Progenitor cell of endocrine pancreas (in vitro differentiated cells): ENCODE results near the gene GABRR3. TPM values are rescaled to one million over a fixed set of nuclear protein-coding genes. Genes with fewer than 3 reads are reported as not detected.

ENCODE experiments used
- DNase-seq: peaks from one replicate; pipeline ENCODE4 v3.0.0; 2021; ENCODE audit warnings: low spot score; ENCODE audit not compliant: unreplicated experiment
- H3K27ac Mint-ChIP-seq: 2 replicates; pipeline ENCODE4 v1.8.0; 2021; ENCODE audit warnings: mild to moderate bottlenecking, moderate library complexity, mixed read lengths
- H3K27me3 Mint-ChIP-seq: 2 replicates; pipeline ENCODE4 v1.8.0; 2021; ENCODE audit warnings: mixed read lengths
- H3K36me3 Mint-ChIP-seq: 2 replicates; pipeline ENCODE4 v1.8.0; 2022; ENCODE audit warnings: mixed read lengths; ENCODE audit not compliant: insufficient read depth
- H3K4me1 Mint-ChIP-seq: 2 replicates; pipeline ENCODE4 v1.8.0; 2021; ENCODE audit warnings: low read depth, mixed read lengths
- H3K4me3 Mint-ChIP-seq: 2 replicates; pipeline ENCODE4 v1.8.0; 2021; ENCODE audit warnings: low read depth, mild to moderate bottlenecking, moderate library complexity, mixed read lengths
- H3K9me3 Mint-ChIP-seq: 2 replicates; pipeline ENCODE4 v1.8.0; 2021; ENCODE audit warnings: low read depth, mixed read lengths
- CTCF ChIP-seq: fragments of 200-600 bp; sonication (generic); IDR thresholded peaks from one replicate; pipeline ENCODE4 v1.5.0; 2021; ENCODE audit warnings: antibody characterized with exemption, mild to moderate bottlenecking; ENCODE audit not compliant: unreplicated experiment
- total RNA-seq: library from RNA; stranded (reverse); gene quantifications from 2 replicates; pipeline ENCODE4 v1.2.1, GENCODE V29; 2021

Gene GABRR3
- total RNA-seq, 1 donor from 2014 or later = not detected

GRCh38 chr3:97983933-97984491 lies 51.1 kb downstream of the GABRR3 start:
- Mint-ChIP-seq H3K4me3 (no peak overlapping the region), H3K27ac (no peak overlapping the region), H3K27me3 (no peaks in the 10 kb centered on the region), H3K9me3 (no peaks in the 10 kb centered on the region), H3K4me1 (no peaks in the 10 kb centered on the region), H3K36me3 (no peaks in the 10 kb centered on the region)
- DNase-seq = no peak
- no peak for TF ChIP-seq CTCF

GRCh38 chr3:97981886-97982285 lies 53.2 kb downstream of the GABRR3 start:
- H3K4me3 Mint-ChIP-seq = no peak overlapping the region
- H3K27me3 Mint-ChIP-seq = peaks cover 7% of the 10 kb centered on the region
- H3K9me3 Mint-ChIP-seq = no peaks in the 10 kb centered on the region
- TF ChIP-seq CTCF = no peak
- no peak for DNase-seq
- no peaks in the 10 kb centered on the region for H3K36me3 Mint-ChIP-seq
- H3K4me1 Mint-ChIP-seq = no peaks in the 10 kb centered on the region
- H3K27ac Mint-ChIP-seq = no peak overlapping the region

GRCh38 chr3:97979610-97980009 lies 55.5 kb downstream of the GABRR3 start:
- no peak overlapping the region for H3K4me3 Mint-ChIP-seq
- H3K27ac Mint-ChIP-seq = no peak overlapping the region
- no peaks in the 10 kb centered on the region for H3K4me1 Mint-ChIP-seq
- no peak for TF ChIP-seq CTCF
- H3K27me3 Mint-ChIP-seq = peaks cover 17% of the 10 kb centered on the region
- no peaks in the 10 kb centered on the region for H3K36me3 Mint-ChIP-seq
- H3K9me3 Mint-ChIP-seq = no peaks in the 10 kb centered on the region
- no peak for DNase-seq

- no peak for DNase-seq
- TF ChIP-seq CTCF = no peak
- no peaks in the 10 kb centered on the region for H3K36me3 Mint-ChIP-seq
- peaks cover 2% of the 10 kb centered on the region for H3K4me1 Mint-ChIP-seq
- peaks cover 49% of the 10 kb centered on the region for H3K27me3 Mint-ChIP-seq
- H3K9me3 Mint-ChIP-seq = no peaks in the 10 kb centered on the region
- no peak overlapping the region for H3K4me3 Mint-ChIP-seq
- no peak overlapping the region for H3K27ac Mint-ChIP-seq
Measured at GRCh38 chr3:97975466-97975865, 59.6 kb downstream of the GABRR3 start.

- H3K4me3 Mint-ChIP-seq = no peak overlapping the region
- no peak for DNase-seq
- H3K27ac Mint-ChIP-seq = no peak overlapping the region
- no peaks in the 10 kb centered on the region for H3K36me3 Mint-ChIP-seq
- peaks cover 2% of the 10 kb centered on the region for H3K4me1 Mint-ChIP-seq
- H3K9me3 Mint-ChIP-seq = no peaks in the 10 kb centered on the region
- TF ChIP-seq CTCF = no peak
- H3K27me3 Mint-ChIP-seq = peaks cover 53% of the 10 kb centered on the region
Measured at GRCh38 chr3:97974996-97975395, 60.1 kb downstream of the GABRR3 start.
